ENCODE data around the gene HMCN1.

The HMCN1 gene

GRCh38 chr1:185825556-185825955, 91.4 kb downstream of the HMCN1 start:
- no peak for DNase-seq (ENCODE audit: low spot score)
- in situ Hi-C loops (cut with MboI; ENCODE audit: low pct_unique_long_range_greater_than_20kb, low sequenced_read_pairs, unreplicated experiment): no loop called here
- TF ChIP-seq CTCF (IDR thresholded peaks at IDR 0.05; ENCODE audit: extremely low read depth, insufficient read depth, missing control alignments): no peak

DNA sequence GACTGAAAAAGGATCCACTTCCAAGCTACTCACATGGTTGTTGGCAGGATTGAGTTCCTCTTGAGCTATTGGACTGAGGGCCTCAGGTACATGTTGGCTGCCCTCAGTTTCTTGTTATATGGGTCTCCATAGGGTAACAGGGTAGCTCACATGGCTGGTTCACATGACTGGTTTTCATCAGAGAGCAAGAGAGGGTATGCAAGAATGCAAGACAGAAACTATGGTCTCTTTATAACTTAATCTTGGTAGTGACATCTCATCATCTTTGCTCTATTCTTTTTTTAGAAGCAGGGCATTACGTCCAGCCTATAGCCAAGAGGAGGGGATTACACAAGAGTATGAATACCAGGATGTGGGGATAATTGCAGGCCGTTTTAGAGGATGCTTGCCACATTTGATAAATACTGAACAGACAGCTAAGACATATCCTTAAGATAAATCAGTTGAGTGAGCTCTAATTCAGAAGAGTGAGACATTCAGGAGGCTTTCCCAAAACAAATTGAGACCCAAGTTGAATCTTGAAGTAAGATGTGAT, 100.2 kb downstream of the HMCN1 start:
- DNase-seq (ENCODE audit: low spot score): no peak
- TF ChIP-seq CTCF (IDR thresholded peaks at IDR 0.05; ENCODE audit: extremely low read depth, insufficient read depth, missing control alignments): no peak
- in situ Hi-C loops (cut with MboI; ENCODE audit: low pct_unique_long_range_greater_than_20kb, low sequenced_read_pairs, unreplicated experiment): no loop called here

- DNase-seq (ENCODE audit: low spot score): no peak
- in situ Hi-C loops (cut with MboI; ENCODE audit: low pct_unique_long_range_greater_than_20kb, low sequenced_read_pairs, unreplicated experiment): no loop called here
- TF ChIP-seq CTCF (IDR thresholded peaks at IDR 0.05; ENCODE audit: extremely low read depth, insufficient read depth, missing control alignments): no peak
Observed at GRCh38 chr1:185835191-185835590, 101.0 kb downstream of the HMCN1 start.

GRCh38 chr1:185837711-185838110, 103.5 kb downstream of the HMCN1 start:
- in situ Hi-C loops (cut with MboI; ENCODE audit: low pct_unique_long_range_greater_than_20kb, low sequenced_read_pairs, unreplicated experiment): no loop called here
- no peak for DNase-seq (ENCODE audit: low spot score)

GRCh38 chr1:185838111-185838510, 103.9 kb downstream of the HMCN1 start:
- in situ Hi-C loops (cut with MboI; ENCODE audit: low pct_unique_long_range_greater_than_20kb, low sequenced_read_pairs, unreplicated experiment): no loop called here
- TF ChIP-seq CTCF (IDR thresholded peaks at IDR 0.05; ENCODE audit: extremely low read depth, insufficient read depth, missing control alignments): no peak
- no peak for DNase-seq (ENCODE audit: low spot score)

More at GRCh38 chr1:185837711-185838110, 103.5 kb downstream of the HMCN1 start:
- no peak for TF ChIP-seq CTCF (IDR thresholded peaks at IDR 0.05; ENCODE audit: extremely low read depth, insufficient read depth, missing control alignments)

DNA sequence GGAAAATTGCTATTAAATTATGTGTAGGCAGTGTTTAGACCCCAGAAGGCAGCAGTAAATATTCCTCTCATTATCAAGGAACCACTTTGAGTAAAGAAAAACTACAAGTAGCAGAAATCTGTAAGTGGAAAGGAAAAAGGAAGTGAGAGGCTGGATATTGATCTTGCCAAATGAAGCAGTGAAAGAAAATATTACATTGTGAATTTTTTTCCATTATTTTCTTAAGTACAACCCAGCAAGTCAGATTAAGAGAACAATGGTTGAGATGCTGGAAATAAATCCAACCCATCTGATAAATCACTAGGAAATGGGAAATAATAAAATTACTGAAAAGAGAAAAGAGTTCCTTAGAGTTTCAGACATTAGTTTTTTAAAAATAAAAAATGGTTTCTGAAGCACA, 106.7 kb downstream of the HMCN1 start:
- no peak for DNase-seq (ENCODE audit: low spot score)
- no peak for TF ChIP-seq CTCF (IDR thresholded peaks at IDR 0.05; ENCODE audit: extremely low read depth, insufficient read depth, missing control alignments)
- in situ Hi-C loops (cut with MboI; ENCODE audit: low pct_unique_long_range_greater_than_20kb, low sequenced_read_pairs, unreplicated experiment): no loop called here

All from GM13977 (cell line).